ENCODE data around the gene CMIP. TPM values are rescaled to one million over a fixed set of nuclear protein-coding genes. Genes with fewer than 3 reads are reported as not detected.

CMIP gene
- total RNA-seq, 1 experiment from 2014 or later: 1.4 TPM

DNA sequence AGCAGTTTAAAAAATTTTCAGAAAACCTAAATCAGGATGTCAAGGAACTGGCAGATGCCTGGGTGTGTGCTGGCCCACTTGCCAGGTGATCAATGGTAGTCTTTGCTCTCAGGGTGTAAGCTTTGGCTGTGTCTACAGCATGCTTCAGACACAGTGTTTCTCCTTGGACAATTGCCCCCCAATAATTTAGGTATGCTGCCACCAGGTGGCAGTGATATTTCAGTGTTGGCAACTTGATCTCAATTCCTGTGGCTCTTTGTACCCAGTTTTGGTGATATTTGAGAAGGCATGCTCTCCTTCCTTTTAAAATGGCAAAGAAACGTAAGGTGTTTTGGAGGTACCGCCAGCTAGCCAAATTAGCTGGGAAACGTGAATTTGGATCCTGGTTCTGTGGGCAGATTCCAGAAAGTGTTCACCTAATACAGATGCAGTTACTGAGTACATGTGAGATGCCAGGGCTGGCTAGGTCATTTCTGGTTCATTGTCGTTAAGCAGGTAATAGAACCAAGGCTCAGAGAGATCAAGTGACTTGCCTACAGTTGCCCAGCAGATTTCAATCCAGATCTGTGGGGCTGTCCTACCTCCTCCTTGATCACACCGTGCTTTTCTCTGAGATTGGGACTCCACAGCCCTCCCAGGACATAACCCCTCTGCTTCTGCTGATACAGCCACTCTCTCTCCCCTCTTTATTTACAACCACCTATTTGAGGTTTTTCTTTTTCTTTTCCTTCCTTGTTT is 178.9 kb downstream of the CMIP start:
- peaks cover 4% of the 10 kb centered on the region; the same call in 1 of the 2 replicates for H3K36me3 ChIP-seq
- H3K4me3 ChIP-seq: no peak overlapping the region
- H3K9me3 ChIP-seq: no peaks in the 10 kb centered on the region
- no peak for DNase-seq
- H3K27me3 ChIP-seq: no peaks in the 10 kb centered on the region

DNA sequence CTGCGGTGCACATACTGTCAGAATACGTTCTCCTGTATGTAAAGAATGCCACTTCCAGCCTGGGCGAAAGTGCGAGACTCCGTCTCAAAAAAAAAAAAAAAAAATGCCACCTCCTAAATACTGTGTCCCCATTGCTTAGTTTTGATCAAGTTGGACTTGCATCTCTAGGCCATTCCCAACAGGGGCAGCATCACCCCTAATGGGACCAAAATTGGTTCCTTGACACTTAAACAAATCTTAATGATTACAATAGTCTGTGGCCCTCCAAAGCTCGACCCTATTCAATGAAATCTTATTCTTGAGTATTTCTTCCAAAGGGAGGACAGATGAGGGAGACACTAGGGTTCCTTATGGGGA is 179.8 kb downstream of the CMIP start:
- Histone ChIP-seq H3K9me3 (no peaks in the 10 kb centered on the region), H3K4me3 (no peak overlapping the region), H3K27me3 (no peaks in the 10 kb centered on the region), H3K36me3 (peaks cover 4% of the 10 kb centered on the region; the same call in 1 of the 2 replicates)
- DNase-seq: no peak

DNA sequence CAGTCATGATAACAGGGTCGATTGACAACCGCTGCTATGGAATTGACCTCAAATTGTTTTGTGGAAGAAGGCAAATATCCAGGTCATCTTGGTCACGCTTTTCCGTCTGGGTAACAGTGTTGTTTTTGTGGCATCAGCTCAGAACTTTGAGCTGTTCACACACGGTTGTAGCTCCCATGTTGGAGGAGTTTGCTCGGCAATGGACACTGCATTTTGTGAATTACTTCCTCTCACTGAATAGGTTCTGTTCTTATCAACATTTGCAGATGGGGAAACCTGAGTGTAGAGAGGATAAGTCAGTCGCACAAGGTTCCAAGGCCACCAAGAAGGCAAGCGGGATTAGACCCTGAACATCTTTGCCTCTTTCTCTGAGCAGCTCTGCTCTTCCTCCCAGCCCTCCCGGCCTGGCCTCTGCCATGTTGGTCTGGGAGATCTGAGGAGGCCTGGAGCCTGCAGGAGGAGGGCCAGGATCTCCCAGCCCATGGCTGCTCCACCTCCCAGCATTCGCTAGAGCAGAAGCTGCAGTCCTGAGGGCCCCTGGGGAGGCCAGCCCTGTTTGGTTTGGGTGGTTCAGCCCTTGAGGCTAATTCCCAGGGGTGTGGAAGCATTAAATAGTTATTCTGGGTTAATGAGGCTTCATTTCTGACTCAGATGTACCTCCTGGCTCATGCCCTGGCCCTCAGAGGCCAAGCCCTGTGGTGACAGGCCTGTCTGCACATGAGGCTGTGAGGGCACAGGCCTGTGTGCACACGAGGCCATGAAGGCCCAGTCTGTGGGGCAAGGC is 180.3 kb downstream of the CMIP start:
- H3K9me3 ChIP-seq: no peaks in the 10 kb centered on the region
- no peaks in the 10 kb centered on the region for H3K27me3 ChIP-seq
- H3K36me3 ChIP-seq: peaks cover 4% of the 10 kb centered on the region; the same call in 1 of the 2 replicates
- DNase-seq: peak; percentile 23
- no peak overlapping the region for H3K4me3 ChIP-seq

DNA sequence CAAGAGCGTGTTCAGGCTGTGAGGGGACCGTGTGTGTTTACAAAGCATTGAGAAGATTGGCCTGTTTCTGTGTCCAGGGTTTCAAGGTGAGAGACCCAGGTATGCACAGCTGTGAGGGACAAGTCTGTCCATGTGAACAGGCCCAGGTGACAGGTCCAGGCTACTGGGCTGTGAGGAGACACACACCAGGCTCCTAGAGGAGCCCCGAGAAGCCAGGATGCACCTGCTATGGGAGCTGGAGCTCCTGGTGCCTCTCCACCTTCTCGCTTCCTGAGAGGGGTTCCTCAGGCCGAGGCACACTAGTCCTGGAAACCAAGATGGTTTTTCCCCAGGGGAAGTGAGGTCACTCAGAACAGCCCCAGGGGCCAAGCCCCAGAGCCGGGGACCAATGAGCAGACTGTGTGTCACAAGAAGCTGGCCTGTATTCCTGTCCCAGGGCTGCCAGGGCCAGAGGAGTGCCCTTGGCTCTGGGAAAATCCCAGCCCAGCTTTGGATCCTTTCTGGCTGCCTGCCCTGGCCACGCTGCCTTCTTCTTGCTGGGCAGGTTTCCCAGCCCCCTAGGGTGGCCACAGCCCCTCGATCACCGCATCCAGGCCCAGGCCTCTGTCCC is 181.0 kb downstream of the CMIP start:
- DNase-seq: peak; percentile 77
- Histone ChIP-seq H3K27me3 (no peaks in the 10 kb centered on the region), H3K4me3 (no peak overlapping the region), H3K9me3 (no peaks in the 10 kb centered on the region), H3K36me3 (peaks cover 4% of the 10 kb centered on the region; the same call in 1 of the 2 replicates)

DNA sequence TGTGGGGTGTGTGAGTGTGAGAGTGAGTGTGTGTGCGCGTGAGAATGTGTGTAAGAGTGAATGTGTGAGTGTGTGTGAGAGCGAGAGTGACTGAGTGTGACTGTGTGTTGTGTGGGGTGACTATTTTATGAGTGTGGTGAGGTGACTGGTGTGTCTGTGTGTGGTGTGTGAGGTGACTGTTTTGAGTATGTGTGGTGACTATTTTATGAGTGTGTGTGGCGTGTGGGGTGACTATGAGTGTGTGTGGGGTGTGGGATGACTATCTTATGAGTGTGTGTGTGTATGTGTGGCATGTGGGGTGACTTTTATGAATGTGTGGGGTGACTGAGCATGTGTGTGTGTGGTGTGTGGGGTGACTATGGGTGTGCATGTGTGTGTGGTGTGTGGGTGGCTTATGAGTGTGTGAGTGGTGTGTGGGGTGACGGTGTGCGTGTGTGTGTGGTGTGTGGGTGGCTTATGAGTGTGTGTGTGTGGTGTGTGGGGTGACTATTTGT is 181.6 kb downstream of the CMIP start:
- no peak for DNase-seq
- Histone ChIP-seq H3K36me3 (peaks cover 4% of the 10 kb centered on the region; the same call in 1 of the 2 replicates), H3K4me3 (no peak overlapping the region), H3K9me3 (no peaks in the 10 kb centered on the region), H3K27me3 (no peaks in the 10 kb centered on the region)

DNA sequence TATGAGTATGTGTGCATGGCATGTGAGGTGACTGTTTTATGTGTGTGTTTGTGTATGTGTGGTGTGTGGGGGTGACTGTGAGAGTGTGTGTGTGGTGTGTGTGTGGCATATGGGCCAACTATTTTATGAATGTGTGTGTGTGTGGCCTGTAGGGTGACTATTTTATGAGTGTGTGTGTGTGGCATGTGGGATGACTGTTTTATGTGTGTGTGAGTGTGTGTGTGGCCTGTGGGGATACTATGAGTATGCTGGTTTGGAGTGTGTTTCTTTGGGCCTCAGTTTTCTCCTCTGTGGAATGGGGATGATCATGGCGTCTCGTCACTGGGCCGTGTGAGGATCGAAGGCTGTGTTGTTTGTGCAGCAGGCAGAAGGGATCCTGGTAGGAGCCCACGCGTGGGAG is 182.4 kb downstream of the CMIP start:
- H3K9me3 ChIP-seq: no peaks in the 10 kb centered on the region
- H3K4me3 ChIP-seq: no peak overlapping the region
- DNase-seq: no peak
- H3K36me3 ChIP-seq: peaks cover 4% of the 10 kb centered on the region; the same call in 1 of the 2 replicates
- no peaks in the 10 kb centered on the region for H3K27me3 ChIP-seq

DNA sequence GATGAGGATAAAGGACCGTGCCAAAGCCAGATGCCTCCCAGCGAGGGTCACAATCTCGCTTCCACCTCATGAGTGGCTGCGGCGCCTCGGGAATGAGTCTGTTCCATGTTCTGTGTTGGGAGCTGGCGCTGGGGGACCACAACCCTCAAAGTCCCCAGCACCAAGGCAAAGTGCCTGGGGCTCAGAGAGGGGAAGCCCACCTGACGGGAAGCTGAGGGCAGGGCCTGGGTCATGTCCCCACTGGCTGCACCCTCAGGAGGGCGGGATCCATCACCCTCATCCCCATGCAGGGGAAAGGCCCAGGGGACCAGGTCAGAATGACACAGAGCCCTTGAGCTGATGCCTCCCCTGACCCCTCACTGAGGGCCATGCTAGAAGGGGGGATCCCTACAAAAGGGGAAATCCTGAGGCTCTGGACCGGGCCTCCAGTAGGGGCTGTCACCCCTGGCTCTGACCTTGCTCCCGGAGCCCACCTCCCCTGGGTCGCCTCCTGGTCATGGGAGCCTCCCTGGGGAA is 183.2 kb downstream of the CMIP start:
- peaks cover 4% of the 10 kb centered on the region; the same call in 1 of the 2 replicates for H3K36me3 ChIP-seq
- H3K4me3 ChIP-seq: no peak overlapping the region
- DNase-seq: no peak
- H3K9me3 ChIP-seq: no peaks in the 10 kb centered on the region
- no peaks in the 10 kb centered on the region for H3K27me3 ChIP-seq

DNA sequence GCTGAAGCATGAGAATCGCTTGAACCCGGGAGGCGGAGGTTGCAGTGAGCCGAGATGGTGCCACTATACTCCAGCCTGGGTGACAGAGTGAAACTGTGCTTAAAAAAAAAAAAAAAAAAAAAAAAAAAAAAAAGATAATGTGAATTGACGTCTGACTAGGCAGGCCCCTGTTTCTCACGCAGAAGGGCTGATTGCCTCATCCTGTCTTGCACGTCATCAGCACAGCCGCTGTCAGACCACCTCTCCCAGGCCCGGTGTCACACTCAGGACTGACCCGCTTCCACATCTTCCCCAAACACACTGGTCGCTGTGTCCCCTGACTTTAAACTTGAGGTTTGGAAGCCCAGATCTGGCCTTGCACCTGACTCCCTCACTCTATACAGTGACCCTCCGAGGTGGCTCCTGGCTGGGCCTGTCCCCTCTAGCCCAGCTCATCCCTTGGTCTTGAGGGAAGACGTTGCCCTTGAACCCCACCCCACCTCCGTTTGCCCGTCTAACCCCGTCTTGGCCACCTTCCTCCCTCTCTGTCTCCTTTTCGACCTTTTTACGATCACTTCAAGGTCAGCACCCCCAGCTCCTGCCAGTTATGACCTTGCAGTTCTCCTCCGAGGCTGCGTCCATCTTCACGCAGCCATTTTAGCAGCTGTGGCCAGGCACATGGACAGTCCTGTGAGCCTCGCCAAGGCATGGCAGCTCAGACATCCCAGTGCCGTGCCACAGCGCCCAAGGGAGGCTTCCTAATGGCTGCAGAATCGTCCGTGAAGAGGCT is 184.6 kb downstream of the CMIP start:
- DNase-seq: no peak
- Histone ChIP-seq H3K4me3 (no peak overlapping the region), H3K27me3 (no peaks in the 10 kb centered on the region), H3K36me3 (no peaks in the 10 kb centered on the region), H3K9me3 (no peaks in the 10 kb centered on the region)

DNA sequence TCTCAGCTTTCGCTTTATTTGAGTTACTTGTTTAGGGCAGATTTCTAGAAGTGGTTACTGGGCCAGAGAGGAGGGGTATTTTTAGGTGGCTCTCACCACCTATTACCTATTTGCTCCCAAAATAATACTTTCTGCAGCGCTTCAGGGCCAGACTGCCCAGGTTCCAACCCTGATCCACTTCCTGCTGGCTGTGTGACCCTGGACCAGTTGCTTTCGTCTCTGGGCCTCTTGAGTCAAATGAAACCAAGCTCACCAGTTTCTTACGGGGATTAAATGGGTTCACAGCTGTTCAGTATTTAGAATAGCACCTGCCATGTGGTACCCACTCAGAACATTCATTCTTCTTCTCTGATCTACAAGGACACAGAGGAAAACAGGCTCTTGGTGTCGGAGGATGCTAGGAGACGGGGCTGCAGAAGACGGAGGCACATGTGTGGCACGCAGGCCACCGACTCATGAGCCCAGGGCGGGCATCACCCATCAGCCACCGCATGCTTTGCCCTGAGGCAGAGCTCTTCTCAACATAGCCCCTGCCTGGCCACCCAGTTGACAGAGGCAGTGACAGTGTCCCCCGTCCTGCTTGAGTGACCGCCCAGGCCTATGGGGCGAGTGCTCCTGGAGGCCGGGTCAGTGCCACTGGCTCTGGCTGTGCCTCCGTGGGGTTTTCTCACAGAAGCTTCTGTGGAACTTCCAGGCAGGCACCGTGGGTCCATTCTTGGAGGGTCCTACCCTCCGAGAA is 185.5 kb downstream of the CMIP start:
- no peak for DNase-seq
- no peaks in the 10 kb centered on the region for H3K36me3 ChIP-seq
- H3K27me3 ChIP-seq: no peaks in the 10 kb centered on the region
- H3K4me3 ChIP-seq: no peak overlapping the region
- no peaks in the 10 kb centered on the region for H3K9me3 ChIP-seq

DNA sequence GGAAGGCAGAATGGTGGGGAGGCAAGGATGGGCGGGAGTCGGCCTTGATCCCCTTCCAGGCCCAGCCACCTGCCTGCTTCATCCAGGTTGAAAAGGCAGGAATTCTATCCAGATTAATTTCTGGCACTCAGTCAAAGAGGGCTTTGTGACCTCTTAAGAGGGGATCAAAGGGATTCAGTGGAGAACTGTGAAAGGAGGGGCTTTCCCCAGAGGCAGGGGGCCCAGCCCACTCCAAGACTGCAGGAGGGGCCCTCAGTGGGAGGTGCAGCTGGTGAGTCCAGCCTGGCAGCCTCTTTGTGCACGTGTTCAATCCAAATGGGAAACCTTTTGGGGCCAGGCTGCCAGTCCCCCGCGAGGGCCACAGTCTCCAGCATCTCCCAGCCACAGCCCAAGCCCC is 186.0 kb downstream of the CMIP start:
- H3K27me3 ChIP-seq: no peaks in the 10 kb centered on the region
- no peak overlapping the region for H3K4me3 ChIP-seq
- no peak for DNase-seq
- no peaks in the 10 kb centered on the region for H3K36me3 ChIP-seq
- no peaks in the 10 kb centered on the region for H3K9me3 ChIP-seq

DNA sequence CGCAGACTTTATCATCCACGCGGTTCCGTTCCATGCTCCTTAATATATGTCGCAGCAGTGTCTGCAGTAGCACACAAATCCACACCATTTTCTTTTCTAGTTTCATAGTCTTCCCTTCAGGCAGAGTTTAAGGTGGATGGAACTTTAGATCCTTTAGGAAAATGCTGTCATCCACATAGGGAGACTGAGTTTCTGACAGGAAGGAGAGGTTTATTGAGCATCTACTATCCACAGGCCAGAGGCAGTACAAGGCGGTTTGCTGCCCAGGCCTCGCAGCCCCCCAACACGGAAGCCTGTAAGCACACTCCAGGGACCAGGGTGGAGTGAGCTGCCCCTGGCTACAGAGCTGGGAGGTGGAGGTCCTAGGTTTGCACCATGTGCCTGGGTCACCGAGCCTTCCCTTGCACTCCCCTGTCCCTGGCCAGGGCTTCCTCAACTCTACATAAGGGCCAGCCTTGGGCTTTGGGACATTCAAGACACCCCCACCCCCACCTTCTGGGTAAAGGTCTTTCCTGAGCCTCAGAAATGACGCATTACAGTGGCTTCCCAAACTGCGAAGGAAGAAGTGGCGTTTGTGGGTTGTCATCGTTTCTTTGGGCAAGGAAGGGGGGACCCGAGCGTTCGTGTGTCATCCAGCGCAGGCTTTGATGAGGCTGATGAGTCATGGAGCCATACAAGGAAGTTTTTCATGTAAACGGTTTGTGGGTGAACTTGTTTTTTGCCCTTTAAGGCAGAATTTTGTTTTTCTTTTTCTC is 188.0 kb downstream of the CMIP start:
- Histone ChIP-seq H3K4me3 (no peak overlapping the region), H3K9me3 (no peaks in the 10 kb centered on the region), H3K27me3 (no peaks in the 10 kb centered on the region), H3K36me3 (no peaks in the 10 kb centered on the region; the same call in 1 of the 2 replicates)
- peak; percentile 36 for DNase-seq

DNA sequence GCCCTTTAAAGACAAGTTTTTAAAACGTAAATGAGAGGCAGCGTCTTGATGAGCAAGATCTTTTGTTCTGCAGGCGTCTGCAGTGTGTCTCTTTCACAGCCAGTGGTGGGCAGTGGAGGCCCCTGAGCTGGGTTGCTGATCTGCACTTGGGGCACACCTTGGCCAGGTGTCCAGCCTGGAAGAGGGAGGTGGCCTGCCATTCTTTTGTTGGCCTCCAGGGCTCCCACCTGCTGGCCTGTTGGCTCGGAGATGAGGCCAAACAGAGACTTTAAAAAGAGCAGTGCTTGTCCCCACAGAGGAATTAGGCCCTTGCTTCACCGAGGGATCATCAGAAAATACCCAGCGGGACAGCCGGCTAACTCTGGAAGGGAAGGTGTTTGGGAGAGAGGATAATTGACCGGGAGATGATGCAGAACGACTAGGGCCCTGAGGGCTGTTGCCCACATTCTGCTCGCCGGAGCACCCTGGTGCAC is 188.6 kb downstream of the CMIP start:
- Histone ChIP-seq H3K4me3 (no peak overlapping the region), H3K36me3 (no peaks in the 10 kb centered on the region; the same call in 1 of the 2 replicates), H3K9me3 (no peaks in the 10 kb centered on the region), H3K27me3 (no peaks in the 10 kb centered on the region)
- DNase-seq: no peak

DNA sequence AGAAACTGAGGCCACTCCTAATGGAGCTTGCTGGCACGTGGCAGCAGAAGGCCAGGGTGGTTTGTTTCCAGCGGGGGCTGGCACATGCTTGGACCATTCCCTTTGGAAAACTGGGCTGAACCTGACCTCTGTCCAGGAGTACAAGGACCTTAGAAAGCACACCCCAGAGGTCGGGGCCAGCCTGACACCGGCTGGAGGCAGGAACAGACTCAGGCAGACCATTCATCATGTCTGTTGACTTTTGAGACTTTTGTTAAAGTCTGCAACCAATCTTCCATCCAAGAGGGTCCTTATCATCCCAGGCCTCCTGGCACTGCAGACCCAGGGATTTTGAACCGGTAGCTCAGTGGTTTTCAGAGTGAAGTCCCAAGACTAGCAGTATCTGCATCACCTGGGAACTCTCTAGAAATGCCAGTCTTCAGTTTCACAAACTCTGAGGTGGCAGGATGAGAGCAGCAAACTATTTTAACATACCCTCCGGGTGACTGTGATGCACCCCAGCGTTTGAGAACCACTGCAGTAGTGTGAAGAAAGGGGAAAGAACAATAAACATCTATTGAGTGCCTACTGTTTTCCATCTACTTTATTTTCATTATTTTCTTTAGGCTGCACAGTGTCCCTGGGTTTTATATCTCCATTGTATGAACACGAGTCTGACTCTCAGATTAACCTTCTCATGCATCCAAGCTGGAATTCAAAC is 189.2 kb downstream of the CMIP start:
- Histone ChIP-seq H3K27me3 (no peaks in the 10 kb centered on the region), H3K36me3 (no peaks in the 10 kb centered on the region; the same call in 1 of the 2 replicates), H3K9me3 (no peaks in the 10 kb centered on the region), H3K4me3 (no peak overlapping the region)
- DNase-seq: no peak

DNA sequence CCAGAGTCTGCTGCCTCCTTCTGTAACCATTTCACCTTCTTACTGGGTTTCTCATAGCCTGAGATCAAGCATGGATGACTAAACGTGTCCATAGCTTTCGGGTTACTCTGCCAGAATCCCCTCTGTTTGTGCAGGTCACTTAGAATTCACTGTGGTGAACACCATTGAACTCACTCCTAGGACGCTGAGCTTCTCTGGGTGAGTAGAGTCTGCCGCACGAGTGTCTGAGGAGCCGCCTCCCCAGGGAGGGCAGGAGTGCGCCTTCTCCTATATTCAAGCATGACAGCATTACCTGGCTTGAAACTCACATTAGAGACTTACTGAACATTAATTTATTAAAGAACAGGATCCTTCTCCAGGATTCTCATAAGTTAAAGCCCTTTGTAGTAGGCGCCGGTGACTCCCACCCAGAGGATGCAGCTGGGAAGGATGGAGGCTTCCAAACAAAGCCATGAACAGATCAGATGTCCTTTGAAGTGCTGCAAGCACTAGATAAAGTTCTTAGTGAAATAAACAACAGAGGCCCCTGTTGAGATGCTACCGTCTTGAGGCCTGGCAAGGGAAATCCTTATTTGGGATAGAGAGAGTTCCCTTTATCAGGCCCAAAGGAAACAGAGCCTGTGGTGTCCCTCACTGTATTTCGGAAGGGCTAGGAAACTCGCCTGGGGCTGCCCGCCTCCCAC is 189.9 kb downstream of the CMIP start:
- Histone ChIP-seq H3K4me3 (no peak overlapping the region), H3K9me3 (no peaks in the 10 kb centered on the region), H3K27me3 (no peaks in the 10 kb centered on the region), H3K36me3 (no peaks in the 10 kb centered on the region; the same call in 1 of the 2 replicates)
- DNase-seq: no peak

Measured in MG63 (cell line).